Stimulated activated CD4-positive, alpha-beta T cell treated with anti-CD3 and anti-CD28 coated beads, TNF-alpha, amount 100 ng/mL, for 1 hour (primary cell): Measurements from ENCODE around the gene RNPEPL1.
A peak's percentile ranks its signal among the peaks of the same experiment; 100 is the strongest.

ENCODE experiments used
- DNase-seq, 3 donors: peaks; one replicate each; pipeline ENCODE4 v3.0.0-alpha.2; 2020; ENCODE audit warnings: low read depth in 3 of 3, low spot score in 1 of 3

The RNPEPL1 gene

DNA sequence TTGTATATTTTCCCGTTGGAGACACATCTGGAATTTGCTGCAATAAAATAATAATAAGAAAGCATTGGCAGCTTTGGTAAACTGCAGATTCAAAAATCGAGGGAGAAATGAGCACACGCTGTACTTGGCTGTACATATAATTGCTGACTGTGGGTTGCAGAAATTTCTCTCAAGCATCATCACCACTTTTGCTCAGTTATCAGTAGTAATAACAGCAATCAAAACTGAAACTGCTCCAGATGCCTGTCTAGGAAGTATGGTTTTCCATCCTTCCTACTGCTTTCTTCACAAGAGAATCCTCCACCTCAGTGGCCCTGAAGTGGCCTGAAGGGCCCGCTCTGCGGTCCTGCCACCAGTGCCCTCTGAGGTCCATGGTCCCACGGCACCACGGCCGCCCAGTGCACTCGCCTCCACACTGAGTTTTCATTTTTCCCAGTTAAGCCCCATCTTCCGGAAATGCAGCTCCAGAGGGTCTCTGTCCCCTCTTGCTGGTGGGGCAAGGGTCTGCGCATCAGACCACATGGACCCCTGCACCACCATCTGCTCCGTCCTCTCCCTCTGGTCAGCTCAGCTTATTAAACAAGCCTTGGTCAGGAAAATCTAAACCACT lies 4.2 kb upstream of the RNPEPL1 start:
- no peak for DNase-seq

DNA sequence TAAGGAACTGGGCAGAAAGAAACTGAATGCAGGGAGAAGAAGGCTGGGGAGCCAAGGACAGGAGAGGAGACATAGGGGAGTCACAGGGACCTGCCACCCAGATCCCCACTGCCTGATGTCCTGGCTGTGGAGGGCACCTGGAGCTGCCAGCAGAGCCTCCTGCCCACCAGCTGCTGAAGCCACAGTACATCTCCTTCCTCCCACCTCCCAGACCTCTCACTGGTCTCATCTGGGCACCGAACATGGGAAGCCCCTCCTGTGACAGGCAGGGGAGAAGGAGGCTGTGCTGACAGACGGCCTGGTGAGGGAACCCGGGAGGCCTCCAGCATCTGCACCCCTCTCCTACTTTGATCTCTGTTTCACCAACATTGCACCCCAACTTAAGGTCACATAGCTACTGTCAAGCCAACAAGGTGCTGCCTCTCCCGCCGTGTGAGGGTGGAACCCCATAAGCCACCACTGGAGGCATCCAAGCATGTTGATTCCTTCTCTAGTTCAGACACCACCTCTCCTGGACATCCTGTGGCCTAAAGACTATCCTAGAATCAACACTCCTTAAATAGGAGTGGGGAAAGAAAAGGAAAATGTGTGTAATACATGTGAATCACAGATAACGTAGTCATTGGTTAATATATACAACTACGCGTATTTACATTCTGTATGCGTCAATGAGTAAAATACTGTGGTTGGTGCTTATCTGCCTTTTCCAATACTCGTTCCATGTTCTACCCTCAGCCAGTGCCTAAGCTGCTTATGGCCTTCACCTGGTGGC lies 3.5 kb upstream of the RNPEPL1 start:
- DNase-seq, result no peak

DNA sequence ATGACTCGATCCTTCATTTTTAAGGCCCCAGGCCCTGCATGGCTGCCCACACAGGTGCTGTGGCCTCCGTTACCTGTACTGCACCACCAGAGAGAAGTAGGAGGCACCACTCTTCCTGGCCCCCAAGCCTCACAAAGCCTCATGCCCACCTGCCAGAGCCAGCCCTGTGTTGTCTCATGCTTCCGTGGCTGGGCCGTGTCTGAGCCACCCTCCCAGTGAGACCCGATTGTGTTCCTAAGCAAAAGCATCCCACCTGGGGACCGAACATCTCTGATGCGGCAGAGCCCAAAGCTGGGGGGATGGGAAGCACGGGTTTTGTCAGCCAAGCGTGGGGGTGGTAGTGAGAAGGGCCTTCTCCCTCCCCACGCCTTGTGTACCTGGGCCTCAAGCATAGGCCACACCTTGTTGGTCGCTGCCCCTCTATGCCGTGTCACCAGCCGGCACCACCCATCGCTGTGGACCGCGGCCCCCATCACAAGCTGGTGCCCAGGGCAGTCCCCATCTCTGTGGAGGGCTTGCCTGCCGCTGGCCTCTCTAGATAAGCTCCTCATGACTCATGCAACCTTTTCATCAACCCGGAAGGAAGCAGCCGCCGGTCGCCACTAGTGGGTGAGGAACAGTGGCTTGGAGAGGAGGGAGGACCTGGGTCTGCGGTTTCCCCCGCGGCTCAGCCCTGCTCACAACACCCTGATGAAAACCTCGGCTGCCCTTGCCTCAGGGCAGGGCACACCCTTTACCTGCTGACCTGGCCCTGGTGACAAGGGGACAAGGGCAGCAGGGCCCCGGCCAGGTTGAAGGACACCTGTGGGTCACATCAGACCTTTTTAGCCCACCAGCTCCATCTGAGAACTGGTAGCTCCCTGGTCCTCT lies 2.7 kb upstream of the RNPEPL1 start:
- DNase-seq, result peak; percentile 68 to 83 (median 82)

GRCh38 chr2:240566203-240567136 lies 1.8 kb upstream of the RNPEPL1 start:
- DNase-seq, result peak; percentile 87 to 92 (median 91)

- DNase-seq, result peak in 1 of 3 donors; percentile 36
Measured at GRCh38 chr2:240567137-240567871, 980 bp upstream of the RNPEPL1 start.

- DNase-seq, result peak in 1 of 3 donors; percentile 23
Measured at GRCh38 chr2:240568678-240569522, 616 bp downstream of the RNPEPL1 start.

DNA sequence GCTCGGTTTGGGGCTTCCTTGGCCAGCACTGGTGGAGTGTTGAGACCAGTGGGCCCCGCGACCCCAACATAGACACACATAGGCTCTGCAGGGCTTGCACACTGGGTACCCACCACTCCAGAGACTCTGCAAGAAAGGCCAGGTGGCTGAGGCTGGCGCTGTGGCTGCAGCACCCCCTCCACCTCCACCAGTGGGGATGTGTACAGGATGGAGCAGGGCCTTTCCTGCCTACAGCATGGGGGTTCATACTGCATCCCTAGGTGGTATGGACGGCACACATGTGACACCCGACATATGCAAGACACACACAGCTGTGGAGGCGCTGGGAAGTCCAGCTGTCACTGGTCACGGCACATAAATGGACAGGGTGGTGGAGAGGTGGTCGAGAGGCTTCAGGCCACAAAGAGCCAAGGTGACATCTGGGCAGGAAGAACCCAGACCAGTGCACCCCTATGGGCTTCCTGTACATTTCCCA lies 1.3 kb downstream of the RNPEPL1 start:
- DNase-seq, result no peak

DNA sequence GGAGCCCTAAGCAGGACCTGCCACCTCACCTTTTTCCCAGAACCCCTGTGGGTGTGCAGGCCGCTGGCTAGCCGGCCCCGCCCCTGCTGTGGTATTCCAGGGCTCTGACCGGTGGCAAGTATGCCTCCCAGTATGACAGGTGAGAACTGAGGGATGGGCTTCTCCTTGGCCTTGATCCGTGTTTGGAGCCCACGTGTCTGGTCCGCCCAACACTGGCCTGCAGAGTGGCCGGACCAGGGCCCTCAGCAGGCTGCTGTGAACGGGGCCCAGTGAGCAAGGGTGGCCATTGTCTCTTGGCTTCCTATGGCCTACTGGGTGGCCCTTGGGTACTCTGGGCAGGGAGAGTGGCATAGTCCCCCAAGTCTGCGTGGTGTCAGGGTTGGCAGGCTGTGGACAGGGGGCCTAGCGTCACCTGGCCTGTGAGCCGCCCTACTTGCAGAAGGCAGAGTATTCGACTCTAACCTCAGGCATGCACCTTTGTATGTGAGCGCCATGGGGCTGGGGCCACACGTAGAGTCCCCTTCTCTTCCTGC lies 1.8 kb downstream of the RNPEPL1 start:
- DNase-seq, result no peak

DNA sequence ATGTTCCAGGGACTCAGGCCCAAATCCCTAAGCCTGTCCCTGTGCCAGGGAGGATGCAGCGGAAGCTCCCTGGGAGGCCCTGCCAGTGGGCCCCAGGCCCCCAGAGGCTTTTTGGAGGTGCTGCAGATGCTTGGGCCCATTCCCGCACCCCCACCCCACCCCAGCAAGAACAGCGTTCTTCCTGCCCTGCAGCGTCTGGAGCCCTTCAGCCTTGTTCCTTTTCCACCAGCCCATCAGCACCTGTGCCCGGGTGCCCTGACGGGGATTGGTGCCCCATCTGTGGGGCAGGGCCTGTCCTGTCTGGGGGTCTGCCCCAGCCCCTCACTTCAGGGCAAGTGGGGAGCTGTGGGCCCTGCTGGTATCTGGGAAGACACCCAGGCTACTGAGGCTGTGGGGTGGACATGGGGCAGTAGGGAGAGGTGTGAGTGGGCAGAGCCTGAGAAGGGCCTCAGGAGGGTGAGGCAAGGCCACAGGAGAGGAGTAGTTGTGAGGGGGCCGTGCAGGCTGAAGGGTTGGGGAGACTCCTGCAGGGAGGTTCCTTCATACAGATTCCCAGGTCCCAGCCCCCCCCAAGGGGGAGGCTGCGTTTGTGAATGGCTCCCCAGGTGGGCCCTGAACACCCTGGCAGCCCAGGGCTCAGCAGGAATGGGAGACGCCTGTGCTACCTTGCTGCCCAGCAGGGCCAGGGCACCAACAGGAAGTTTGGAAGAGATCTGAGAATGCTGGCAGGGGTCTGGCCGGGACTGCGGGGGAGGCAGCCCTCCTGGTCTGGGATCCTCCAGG lies 2.4 kb downstream of the RNPEPL1 start:
- DNase-seq, result no peak

DNA sequence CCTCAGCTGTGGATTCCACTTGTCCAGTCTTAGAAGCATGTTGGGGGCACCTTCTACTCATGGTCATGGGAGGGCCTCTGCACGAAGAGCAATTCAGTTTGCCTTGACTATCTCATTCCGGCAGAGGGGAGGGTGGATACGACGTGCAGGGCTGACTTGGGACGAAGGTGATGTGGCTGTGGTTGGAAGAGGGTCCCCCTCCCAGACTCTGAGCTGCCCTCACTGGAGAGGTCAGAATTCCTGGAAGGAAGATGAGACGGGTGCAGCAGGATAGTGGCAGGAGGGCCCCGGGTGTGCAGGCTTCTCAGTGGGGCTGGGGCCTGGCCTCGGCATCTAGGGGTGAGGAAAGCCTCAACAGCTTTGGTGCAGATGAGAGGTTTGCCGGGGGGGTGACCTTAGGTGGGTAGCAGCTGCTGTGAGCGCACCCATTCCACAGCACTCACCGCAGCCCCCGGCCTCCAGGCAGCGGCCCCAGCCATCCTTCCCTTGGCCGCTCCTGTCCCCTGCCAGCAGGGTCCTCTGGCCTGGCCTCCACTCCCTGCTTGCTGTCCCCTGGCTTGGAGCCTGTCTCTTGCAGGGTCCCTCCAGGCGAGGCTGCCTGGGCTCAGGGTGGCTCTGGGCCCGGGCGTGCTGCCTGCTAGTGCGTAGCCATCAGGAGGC lies 3.2 kb downstream of the RNPEPL1 start:
- no peak for DNase-seq

DNA sequence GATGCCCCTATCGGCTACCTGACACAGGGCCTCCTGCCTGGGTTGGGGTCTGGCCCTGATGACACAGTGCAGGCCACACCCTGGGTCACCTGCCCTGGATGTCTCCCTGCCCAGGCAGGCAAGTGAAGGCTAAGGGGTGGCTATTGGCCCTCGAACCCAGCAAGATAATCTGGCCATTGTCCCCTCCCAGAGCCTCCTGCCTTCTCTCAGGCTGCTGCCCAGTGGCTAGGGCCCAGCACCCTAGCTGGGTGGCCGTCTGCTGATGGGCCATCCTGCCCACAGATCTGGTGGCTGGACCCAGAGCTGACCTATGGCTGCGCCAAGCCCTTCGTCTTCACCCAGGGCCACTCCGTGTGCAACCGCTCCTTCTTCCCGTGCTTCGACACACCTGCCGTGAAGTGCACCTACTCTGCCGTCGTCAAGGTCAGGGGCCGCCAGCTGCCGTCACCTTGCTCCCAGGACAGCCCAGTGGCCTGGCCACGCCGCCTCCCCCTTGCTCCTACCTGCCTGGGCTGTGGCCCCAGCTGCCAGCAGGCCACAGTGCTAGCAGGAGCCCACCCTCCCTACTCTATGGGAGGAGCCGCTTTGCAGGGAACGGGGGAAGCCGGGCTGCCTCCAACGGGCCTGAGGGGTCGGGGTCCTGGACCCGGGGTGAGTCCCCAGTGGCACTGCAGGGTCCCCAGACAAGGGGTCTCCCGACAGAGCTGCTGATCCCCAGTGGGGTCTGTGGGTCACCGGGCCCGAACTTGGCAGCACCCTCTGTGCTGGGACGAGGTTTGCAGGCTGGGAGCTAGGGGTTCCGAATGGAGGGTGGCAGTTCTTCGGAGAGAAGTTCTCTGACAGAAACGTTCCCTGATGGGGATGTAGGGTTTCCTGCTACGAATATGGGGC lies 4.1 kb downstream of the RNPEPL1 start:
- no peak for DNase-seq

DNA sequence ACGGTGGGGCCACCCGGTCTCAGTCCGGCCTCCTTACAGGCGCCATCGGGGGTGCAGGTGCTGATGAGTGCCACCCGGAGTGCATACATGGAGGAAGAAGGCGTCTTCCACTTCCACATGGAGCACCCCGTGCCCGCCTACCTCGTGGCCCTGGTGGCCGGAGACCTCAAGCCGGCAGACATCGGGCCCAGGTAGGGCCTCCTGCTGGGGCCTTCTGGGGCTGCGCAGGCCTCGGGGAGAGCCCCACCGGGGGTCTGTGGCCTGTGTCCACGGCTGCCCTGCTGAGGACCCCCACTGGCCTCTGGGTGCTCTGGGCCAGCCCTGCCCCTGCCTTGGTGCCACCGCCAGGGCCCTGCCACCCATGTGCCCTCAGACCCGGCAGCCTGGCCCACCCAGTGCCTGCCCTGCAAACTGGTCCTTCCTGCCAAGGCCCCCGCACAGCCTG lies 4.8 kb downstream of the RNPEPL1 start:
- no peak for DNase-seq

GRCh38 chr2:240573516-240574385 lies 5.5 kb downstream of the RNPEPL1 start:
- DNase-seq, result no peak

DNA sequence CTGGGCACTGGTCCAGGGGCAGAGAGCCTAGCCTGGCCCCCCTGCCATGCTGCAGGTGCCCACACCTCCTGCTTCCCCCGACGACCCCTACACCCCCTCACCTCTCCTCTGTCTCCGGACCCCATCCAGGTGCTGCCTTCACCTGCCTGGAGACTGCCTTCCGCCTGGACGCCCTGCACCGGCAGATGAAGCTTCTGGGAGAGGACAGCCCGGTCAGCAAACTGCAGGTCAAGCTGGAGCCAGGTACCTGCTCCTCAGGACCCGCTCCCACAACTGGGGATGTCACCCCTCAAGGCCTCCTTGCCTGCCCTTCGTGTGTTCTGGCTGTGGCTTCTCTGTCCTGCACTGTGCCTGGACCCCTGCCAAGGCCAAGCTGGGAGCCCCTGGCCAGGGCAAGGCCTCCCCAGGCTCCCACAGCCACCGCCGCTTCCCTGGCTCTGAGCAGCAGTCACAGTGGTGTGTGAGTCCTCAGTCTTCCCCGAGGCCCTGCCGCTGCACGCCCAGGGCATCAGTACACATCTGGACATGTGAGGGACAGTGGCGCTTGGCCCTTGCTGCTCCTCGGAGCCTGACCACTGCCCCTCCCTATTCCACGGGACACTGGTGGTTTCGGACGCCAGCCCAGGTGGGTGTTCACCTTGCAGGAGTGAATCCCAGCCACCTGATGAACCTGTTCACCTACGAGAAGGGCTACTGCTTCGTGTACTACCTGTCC lies 6.3 kb downstream of the RNPEPL1 start:
- DNase-seq, result no peak
